Measurements from ENCODE around the gene FBXO41.
A peak's percentile ranks its signal among the peaks of the same experiment; 100 is the strongest.

Gene FBXO41

DNA sequence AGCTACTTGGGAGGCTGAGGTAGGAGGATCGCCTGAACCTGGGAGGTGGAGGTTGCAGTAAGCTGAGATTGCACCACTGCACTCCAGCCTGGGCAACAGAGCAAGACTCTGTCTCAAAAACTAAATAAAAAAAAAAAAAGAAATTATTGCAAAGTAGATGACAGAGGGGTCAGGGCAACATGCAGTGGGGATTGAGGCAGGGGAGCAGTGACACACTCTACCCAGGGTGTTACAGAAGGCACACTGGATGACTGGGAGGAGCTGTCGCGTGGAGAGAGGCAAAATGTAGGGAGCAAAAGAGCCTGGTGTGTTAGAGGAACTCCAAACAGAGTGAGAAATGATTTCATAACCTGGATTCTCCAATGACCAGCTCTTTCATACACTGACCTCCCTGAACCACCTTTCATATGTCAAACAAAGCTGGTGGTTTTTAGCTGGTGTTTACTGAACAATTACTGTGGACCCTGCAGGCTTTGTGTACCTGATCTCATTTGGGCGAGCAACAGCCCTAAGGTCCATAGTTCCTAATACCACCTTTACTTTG lies 22.1 kb downstream of the FBXO41 start:
- TF ChIP-seq, protein P1, sequence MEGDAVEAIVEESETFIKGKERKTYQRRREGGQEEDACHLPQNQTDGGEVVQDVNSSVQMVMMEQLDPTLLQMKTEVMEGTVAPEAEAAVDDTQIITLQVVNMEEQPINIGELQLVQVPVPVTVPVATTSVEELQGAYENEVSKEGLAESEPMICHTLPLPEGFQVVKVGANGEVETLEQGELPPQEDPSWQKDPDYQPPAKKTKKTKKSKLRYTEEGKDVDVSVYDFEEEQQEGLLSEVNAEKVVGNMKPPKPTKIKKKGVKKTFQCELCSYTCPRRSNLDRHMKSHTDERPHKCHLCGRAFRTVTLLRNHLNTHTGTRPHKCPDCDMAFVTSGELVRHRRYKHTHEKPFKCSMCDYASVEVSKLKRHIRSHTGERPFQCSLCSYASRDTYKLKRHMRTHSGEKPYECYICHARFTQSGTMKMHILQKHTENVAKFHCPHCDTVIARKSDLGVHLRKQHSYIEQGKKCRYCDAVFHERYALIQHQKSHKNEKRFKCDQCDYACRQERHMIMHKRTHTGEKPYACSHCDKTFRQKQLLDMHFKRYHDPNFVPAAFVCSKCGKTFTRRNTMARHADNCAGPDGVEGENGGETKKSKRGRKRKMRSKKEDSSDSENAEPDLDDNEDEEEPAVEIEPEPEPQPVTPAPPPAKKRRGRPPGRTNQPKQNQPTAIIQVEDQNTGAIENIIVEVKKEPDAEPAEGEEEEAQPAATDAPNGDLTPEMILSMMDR (IDR thresholded peaks at IDR 0.05; ENCODE audit: unreplicated experiment in 3 of 3): no peak
- Mint-ChIP-seq H3K4me1 (no peaks in the 10 kb centered on the region), H3K27ac (no peak overlapping the region), H3K4me3 (no peak overlapping the region), H3K27me3 (ENCODE audit: low read depth) (peaks cover 12% of the 10 kb centered on the region), H3K9me3 (no peaks in the 10 kb centered on the region), H3K36me3 (ENCODE audit: low read depth) (no peaks in the 10 kb centered on the region)

DNA sequence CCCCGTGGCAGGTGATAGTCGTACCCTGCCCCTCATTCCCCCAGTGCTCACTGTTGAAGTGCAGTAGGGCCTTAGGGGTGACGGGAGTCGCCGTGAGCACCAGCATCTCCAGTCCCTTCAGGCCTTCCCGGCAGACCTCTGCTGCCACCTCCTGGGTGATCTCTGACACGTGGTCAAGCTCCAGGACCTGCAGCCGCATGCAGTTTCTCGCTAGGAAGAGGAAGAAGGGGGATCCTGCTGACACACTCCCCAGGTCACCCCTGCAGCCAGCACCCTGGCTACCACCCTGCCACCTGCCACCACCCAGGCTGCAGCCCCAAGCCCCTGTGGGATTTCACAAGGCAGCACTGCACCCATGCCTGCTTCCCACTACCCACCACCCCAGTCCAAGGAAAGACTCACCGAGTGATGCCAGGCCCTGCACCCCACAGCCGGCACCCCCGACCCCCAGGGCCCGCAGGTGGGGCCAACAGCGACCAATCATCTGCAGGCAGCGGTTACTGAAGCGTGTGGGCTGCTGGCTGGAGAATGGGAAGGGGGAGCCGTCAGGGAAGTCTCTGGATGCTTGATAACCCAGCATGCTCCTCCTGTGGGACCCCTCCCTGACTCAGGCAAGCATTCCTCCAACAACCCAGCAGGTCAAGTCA lies 23.8 kb downstream of the FBXO41 start:
- no peak overlapping the region for H3K4me3 Mint-ChIP-seq
- H3K9me3 Mint-ChIP-seq: no peaks in the 10 kb centered on the region
- H3K27me3 Mint-ChIP-seq (ENCODE audit: low read depth): no peaks in the 10 kb centered on the region
- H3K4me1 Mint-ChIP-seq: no peaks in the 10 kb centered on the region
- no peak overlapping the region for H3K27ac Mint-ChIP-seq
- TF ChIP-seq, protein P1 (IDR thresholded peaks at IDR 0.05; ENCODE audit: unreplicated experiment in 3 of 3): peak; percentile 30 to 35 (median 30)
- H3K36me3 Mint-ChIP-seq (ENCODE audit: low read depth): no peaks in the 10 kb centered on the region

DNA sequence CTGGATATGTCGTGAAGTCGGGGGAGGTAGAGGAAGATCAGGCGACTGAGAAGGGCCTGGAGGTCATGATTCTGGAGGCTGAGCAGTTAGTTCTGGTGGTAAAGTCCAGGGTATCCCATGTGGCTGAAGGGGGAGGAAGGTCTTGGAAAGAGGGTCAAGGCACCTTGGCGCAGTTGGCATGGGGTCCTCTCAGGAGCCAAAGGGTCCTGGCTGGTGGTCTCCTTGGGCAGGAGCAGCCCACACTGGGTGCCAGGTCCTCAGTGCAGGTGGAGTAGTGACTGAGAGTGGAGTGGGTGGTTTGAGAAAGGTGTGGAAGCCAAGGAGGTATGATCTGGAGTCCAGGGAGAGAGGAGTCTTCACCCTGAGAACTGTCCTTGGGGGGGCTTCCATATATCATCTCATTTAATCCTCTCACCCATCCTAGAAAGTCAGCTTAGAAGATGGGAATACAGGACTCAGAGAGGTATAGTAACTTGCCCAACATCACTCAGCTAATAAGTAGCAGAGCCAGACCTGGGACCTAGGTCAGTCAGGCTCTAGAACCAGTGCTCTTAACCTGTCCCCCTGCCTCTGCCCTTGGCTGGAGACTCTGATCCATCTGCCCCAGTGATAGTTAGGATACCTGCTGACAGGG lies 24.5 kb downstream of the FBXO41 start:
- TF ChIP-seq, protein P1 (IDR thresholded peaks at IDR 0.05; ENCODE audit: unreplicated experiment in 3 of 3): no peak
- Mint-ChIP-seq H3K9me3 (no peaks in the 10 kb centered on the region), H3K36me3 (ENCODE audit: low read depth) (no peaks in the 10 kb centered on the region), H3K27ac (no peak overlapping the region), H3K27me3 (ENCODE audit: low read depth) (no peaks in the 10 kb centered on the region), H3K4me1 (no peaks in the 10 kb centered on the region), H3K4me3 (no peak overlapping the region)

DNA sequence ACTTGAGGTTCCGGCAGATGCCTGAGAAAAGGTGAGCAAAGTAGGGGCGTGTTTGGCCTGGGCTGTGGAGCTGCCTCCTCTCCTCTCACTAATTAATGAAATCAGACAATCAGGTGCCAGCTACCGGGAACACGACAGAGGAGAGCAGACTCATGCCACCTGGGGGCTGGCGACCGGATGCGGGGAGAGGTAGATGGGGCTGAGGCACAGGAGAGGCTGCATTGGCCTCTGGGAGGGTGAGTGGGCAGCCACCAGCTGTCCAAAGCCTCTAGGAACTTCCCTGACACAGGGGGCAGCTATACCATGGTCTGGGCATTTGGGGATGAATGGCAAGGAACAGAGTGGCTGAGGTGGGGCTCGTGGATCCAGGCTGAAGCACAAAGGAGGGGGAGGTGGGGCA lies 25.0 kb downstream of the FBXO41 start:
- TF ChIP-seq, protein P1 (IDR thresholded peaks at IDR 0.05; ENCODE audit: unreplicated experiment in 3 of 3): no peak
- H3K9me3 Mint-ChIP-seq: no peaks in the 10 kb centered on the region
- H3K36me3 Mint-ChIP-seq (ENCODE audit: low read depth): no peaks in the 10 kb centered on the region
- no peaks in the 10 kb centered on the region for H3K4me1 Mint-ChIP-seq
- H3K4me3 Mint-ChIP-seq: no peak overlapping the region
- H3K27me3 Mint-ChIP-seq (ENCODE audit: low read depth): no peaks in the 10 kb centered on the region
- H3K27ac Mint-ChIP-seq: no peak overlapping the region

DNA sequence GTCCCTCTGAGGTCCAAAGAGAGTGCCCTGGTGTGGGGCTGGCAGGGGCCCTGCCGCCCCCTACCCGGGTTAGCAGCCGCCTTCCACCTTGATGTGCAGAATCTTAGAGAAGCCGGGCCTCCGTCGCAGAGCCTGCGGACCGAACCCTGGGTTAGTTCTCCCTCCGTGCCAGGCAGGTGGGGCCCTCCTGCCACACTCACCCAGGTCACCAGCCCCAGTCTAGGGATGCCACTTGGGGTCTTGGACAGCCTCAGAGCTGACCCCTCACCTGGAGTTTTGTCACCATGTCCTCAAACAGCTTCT lies 25.4 kb downstream of the FBXO41 start:
- no peak overlapping the region for H3K27ac Mint-ChIP-seq
- H3K36me3 Mint-ChIP-seq (ENCODE audit: low read depth): no peaks in the 10 kb centered on the region
- no peaks in the 10 kb centered on the region for H3K4me1 Mint-ChIP-seq
- H3K4me3 Mint-ChIP-seq: no peak overlapping the region
- TF ChIP-seq, protein P1 (IDR thresholded peaks at IDR 0.05; ENCODE audit: unreplicated experiment in 3 of 3): no peak
- H3K27me3 Mint-ChIP-seq (ENCODE audit: low read depth): no peaks in the 10 kb centered on the region
- H3K9me3 Mint-ChIP-seq: no peaks in the 10 kb centered on the region
